ENCODE results near the gene CACNA1E.

Gene CACNA1E

DNA sequence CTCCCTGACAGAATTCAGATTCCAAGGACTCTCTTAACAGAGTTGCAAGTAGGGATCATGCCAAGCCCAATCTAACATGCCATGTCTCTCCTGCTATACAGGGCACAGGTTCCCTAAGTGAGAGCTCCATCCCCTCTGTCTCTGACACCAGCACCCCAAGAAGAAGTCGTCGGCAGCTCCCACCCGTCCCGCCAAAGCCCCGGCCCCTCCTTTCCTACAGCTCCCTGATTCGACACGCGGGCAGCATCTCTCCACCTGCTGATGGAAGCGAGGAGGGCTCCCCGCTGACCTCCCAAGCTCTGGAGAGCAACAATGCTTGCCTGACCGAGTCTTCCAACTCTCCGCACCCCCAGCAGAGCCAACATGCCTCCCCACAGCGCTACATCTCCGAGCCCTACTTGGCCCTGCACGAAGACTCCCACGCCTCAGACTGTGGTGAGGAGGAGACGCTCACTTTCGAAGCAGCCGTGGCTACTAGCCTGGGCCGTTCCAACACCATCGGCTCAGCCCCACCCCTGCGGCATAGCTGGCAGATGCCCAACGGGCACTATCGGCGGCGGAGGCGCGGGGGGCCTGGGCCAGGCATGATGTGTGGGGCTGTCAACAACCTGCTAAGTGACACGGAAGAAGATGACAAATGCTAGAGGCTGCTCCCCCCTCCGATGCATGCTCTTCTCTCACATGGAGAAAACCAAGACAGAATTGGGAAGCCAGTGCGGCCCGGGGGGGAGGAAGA lies 315.0 kb downstream of the CACNA1E start:
- H3K36me3 Mint-ChIP-seq (ENCODE audit: low read depth), result no peaks in the 10 kb centered on the region

DNA sequence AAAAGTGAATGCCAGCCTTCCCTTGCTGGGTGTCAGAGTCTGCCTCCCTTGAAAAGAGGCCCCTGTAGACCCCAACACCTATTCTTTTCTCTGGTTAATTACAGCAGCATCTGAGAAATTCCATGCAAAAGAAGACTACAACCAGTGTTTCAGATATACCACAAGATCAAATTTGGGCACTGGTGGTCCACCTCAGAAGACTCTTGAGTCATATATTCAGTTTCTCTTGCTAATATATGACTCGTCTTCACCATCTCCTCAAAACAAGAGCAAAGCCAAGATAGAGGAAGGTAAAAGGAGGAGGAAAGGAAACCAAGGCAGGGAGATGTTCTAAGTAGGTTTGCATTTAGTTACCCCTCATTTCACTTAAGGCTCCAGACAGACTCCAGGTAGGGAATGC lies 318.3 kb downstream of the CACNA1E start:
- Mint-ChIP-seq H3K9me3 (no peaks in the 10 kb centered on the region), H3K36me3 (ENCODE audit: low read depth) (no peaks in the 10 kb centered on the region), H3K27me3 (peaks cover 5% of the 10 kb centered on the region), H3K4me3 (no peak overlapping the region), H3K4me1 (peaks cover 6% of the 10 kb centered on the region), H3K27ac (no peak overlapping the region)
- DNase-seq (no peak), ATAC-seq (peak; percentile 49)

More for the DNA sequence above, 315.0 kb downstream of the CACNA1E start:
- Mint-ChIP-seq H3K27ac (no peak overlapping the region), H3K27me3 (peaks cover 5% of the 10 kb centered on the region), H3K4me3 (no peak overlapping the region), H3K4me1 (peaks cover 6% of the 10 kb centered on the region), H3K9me3 (no peaks in the 10 kb centered on the region)
- DNase-seq, result no peak
- ATAC-seq, result no peak

GRCh38 chr1:181802466-181802865 lies 319.1 kb downstream of the CACNA1E start:
- no peak overlapping the region for H3K4me3 Mint-ChIP-seq
- H3K36me3 Mint-ChIP-seq (ENCODE audit: low read depth), result no peaks in the 10 kb centered on the region
- DNase-seq (no peak), ATAC-seq (no peak)
- H3K27ac Mint-ChIP-seq, result no peak overlapping the region
- no peaks in the 10 kb centered on the region for H3K9me3 Mint-ChIP-seq
- H3K27me3 Mint-ChIP-seq, result peaks cover 9% of the 10 kb centered on the region
- H3K4me1 Mint-ChIP-seq, result peaks cover 6% of the 10 kb centered on the region

GRCh38 chr1:181803421-181803820 lies 320.1 kb downstream of the CACNA1E start:
- no peak overlapping the region for H3K27ac Mint-ChIP-seq
- ATAC-seq, result no peak
- H3K36me3 Mint-ChIP-seq (ENCODE audit: low read depth), result no peaks in the 10 kb centered on the region
- no peak overlapping the region for H3K4me3 Mint-ChIP-seq
- peaks cover 7% of the 10 kb centered on the region for H3K27me3 Mint-ChIP-seq
- H3K4me1 Mint-ChIP-seq, result peaks cover 6% of the 10 kb centered on the region
- no peaks in the 10 kb centered on the region for H3K9me3 Mint-ChIP-seq
- no peak for DNase-seq

- Mint-ChIP-seq H3K4me3 (no peak overlapping the region), H3K36me3 (ENCODE audit: low read depth) (no peaks in the 10 kb centered on the region), H3K27ac (no peak overlapping the region), H3K9me3 (no peaks in the 10 kb centered on the region), H3K27me3 (peaks cover 6% of the 10 kb centered on the region), H3K4me1 (peaks cover 6% of the 10 kb centered on the region)
- ATAC-seq (no peak), DNase-seq (no peak)
Measured at GRCh38 chr1:181804989-181805388, 321.7 kb downstream of the CACNA1E start.

DNA sequence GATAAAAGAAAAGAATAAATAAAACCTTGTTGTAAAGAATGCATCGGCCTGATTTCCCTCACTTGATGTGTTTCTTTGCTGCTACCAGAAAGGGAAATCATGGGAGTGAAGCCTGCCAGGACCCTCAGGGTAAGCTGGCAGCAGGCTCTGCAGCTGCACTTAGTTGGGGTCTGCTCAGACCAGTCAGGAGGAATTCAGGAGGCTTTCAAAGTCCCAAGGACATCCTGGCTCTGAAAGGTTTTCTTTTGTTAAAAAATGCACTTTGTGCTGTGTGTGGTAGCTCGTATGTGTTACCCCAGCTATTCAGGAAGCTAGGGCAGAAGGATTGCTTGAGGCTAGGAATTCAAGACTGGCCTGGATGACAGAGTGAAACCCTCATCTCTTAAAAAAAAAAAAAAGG lies 323.4 kb downstream of the CACNA1E start:
- DNase-seq, result no peak
- Mint-ChIP-seq H3K27me3 (peaks cover 6% of the 10 kb centered on the region), H3K9me3 (no peaks in the 10 kb centered on the region), H3K27ac (no peak overlapping the region), H3K4me1 (peaks cover 1% of the 10 kb centered on the region), H3K4me3 (no peak overlapping the region), H3K36me3 (ENCODE audit: low read depth) (no peaks in the 10 kb centered on the region)
- ATAC-seq, result no peak

GRCh38 chr1:181807251-181807650 lies 323.9 kb downstream of the CACNA1E start:
- DNase-seq (no peak), ATAC-seq (no peak)
- no peak overlapping the region for H3K27ac Mint-ChIP-seq
- no peak overlapping the region for H3K4me3 Mint-ChIP-seq
- H3K4me1 Mint-ChIP-seq, result no peaks in the 10 kb centered on the region
- H3K27me3 Mint-ChIP-seq, result peaks cover 6% of the 10 kb centered on the region
- H3K9me3 Mint-ChIP-seq, result no peaks in the 10 kb centered on the region
- H3K36me3 Mint-ChIP-seq (ENCODE audit: low read depth), result no peaks in the 10 kb centered on the region

DNA sequence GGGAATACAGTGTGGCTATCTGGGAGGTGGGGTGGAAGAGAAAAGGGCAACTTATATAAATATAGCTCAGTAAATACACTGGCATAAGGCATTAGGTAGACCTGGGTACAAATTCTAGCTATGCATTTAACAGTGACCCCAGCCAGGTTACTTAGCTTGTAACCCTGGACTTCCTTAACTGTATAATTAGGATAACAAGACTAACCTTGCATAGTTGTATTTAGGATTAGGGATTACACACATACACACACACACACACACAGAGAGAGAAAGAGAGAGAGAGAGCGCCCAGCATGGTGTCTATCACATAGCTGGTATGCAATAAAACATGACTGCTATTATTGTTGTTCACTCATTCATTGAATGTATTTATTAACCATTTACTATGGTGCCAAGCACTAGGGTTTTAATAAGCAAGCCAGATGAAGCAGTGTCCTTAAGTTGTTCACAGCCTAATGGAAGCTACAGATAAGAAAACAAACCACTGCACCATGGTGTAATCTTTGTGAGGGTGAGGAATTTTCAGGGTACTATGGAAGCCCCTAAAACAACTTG lies 326.8 kb downstream of the CACNA1E start:
- Mint-ChIP-seq H3K27ac (no peak overlapping the region), H3K27me3 (peaks cover 6% of the 10 kb centered on the region), H3K4me1 (no peaks in the 10 kb centered on the region), H3K4me3 (no peak overlapping the region), H3K9me3 (no peaks in the 10 kb centered on the region), H3K36me3 (ENCODE audit: low read depth) (no peaks in the 10 kb centered on the region)
- DNase-seq, result no peak
- no peak for ATAC-seq

DNA sequence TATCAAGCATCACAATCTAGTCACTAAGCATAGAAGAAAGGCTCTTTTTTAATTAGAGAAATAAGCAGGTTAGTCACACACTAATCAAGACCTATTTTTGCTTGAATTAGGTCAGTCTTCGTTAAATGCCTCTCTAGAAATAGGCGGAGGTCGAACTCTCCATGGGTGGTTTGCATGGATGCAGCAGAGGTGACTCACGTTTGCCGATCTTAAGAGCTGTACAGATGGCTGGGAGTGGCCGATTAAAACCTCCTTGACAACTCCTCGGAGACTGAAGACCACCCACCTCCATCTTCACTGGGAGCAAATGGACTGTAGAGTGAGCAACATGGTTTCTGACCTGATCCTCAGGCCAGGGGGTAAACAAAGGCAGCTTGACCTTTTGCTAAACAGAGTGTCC lies 328.9 kb downstream of the CACNA1E start:
- Mint-ChIP-seq H3K27ac (no peak overlapping the region), H3K4me3 (no peak overlapping the region), H3K36me3 (ENCODE audit: low read depth) (no peaks in the 10 kb centered on the region)

DNA sequence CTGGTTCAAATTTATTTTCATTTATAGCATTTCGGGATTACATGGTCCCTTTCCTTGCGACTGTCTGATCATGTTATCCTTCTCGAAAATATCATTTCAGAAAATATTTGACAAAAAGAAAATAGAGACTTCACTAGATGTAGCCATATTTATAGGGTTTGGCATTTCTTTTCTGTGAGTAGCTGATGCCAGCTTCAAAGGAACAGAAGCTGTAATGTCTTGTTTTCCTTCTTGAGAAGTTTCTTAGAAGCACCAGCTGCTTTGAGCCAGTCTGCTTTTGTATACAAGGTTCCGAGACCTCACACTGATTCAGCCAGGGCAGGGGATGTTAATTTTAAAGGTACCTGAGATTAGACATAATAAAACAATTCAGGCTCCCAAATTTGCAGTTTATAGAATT lies 329.9 kb downstream of the CACNA1E start:
- Mint-ChIP-seq H3K4me1 (no peaks in the 10 kb centered on the region), H3K9me3 (no peaks in the 10 kb centered on the region), H3K36me3 (ENCODE audit: low read depth) (no peaks in the 10 kb centered on the region), H3K27ac (no peak overlapping the region), H3K27me3 (no peaks in the 10 kb centered on the region), H3K4me3 (no peak overlapping the region)
- no peak for DNase-seq
- ATAC-seq, result no peak

More for the DNA sequence above, 328.9 kb downstream of the CACNA1E start:
- DNase-seq (no peak), ATAC-seq (no peak)
- Mint-ChIP-seq H3K4me1 (no peaks in the 10 kb centered on the region), H3K9me3 (no peaks in the 10 kb centered on the region), H3K27me3 (peaks cover 4% of the 10 kb centered on the region)

DNA sequence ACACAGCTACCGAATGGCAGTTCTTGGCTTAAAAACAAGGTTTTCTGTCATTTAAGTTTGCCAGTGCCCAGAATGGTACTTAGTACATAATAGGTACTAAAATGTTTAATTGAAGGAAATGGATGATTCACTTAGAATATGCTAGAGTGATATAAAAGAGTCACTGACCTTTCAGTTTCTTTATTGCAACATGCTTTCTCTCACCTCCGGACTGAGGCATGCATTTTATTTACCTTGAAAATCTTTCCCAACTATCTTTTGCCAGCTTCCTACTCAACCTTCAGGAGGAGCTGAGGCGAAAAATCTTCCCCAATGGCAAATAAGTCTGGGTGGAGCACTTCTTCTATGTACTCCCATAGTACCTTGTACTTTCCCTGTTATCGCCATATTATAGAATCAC lies 333.3 kb downstream of the CACNA1E start:
- Mint-ChIP-seq H3K4me3 (no peak overlapping the region), H3K27ac (no peak overlapping the region), H3K36me3 (ENCODE audit: low read depth) (no peaks in the 10 kb centered on the region), H3K4me1 (no peaks in the 10 kb centered on the region), H3K9me3 (no peaks in the 10 kb centered on the region), H3K27me3 (peaks cover 3% of the 10 kb centered on the region)
- DNase-seq (no peak), ATAC-seq (no peak)

DNA sequence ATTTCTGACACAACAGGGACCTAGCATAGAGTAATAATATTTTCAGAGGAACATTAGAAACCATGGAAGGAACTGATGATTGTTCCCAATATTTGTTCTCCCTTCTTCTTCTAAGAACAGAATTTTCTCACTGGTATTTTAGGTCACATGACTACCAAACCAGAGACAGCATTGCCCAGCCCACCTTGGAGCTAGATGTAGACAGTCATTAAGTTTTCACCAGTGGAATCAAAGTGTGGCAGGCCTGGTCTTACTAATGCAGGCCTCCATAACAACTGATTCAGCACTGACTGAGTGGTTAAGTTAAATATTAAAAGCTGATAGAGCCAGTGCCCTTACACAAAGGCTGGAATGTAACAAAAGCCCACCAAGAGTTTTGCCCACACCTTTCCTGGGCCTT lies 333.8 kb downstream of the CACNA1E start:
- no peaks in the 10 kb centered on the region for H3K36me3 Mint-ChIP-seq (ENCODE audit: low read depth)
- no peak overlapping the region for H3K4me3 Mint-ChIP-seq
- H3K9me3 Mint-ChIP-seq, result no peaks in the 10 kb centered on the region
- no peaks in the 10 kb centered on the region for H3K4me1 Mint-ChIP-seq
- H3K27ac Mint-ChIP-seq, result no peak overlapping the region
- DNase-seq (no peak), ATAC-seq (no peak)
- peaks cover 3% of the 10 kb centered on the region for H3K27me3 Mint-ChIP-seq

DNA sequence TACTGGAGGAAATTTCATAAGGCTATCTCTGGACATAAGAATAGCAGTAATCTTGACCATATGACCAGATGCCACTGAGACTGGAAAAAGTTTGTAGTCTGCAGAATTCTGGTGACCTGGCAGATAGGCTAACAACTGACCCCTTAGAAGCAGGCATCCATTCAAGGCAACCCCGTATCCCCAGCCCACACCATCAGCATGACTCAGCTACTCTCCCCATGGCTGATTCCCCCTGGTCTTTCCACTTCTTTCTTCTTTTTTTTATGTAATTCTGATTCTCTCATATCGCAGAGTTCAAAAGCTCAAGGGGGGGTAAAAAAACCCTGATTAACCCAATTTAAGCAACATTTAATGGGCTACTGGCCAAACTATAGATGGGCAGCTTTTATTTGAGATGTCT lies 335.1 kb downstream of the CACNA1E start:
- Mint-ChIP-seq H3K4me1 (no peaks in the 10 kb centered on the region), H3K9me3 (no peaks in the 10 kb centered on the region), H3K27ac (no peak overlapping the region), H3K27me3 (peaks cover 9% of the 10 kb centered on the region), H3K36me3 (ENCODE audit: low read depth) (no peaks in the 10 kb centered on the region), H3K4me3 (no peak overlapping the region)
- DNase-seq, result no peak
- ATAC-seq, result no peak

GRCh38 chr1:181818943-181819342 lies 335.6 kb downstream of the CACNA1E start:
- Mint-ChIP-seq H3K4me3 (no peak overlapping the region), H3K36me3 (ENCODE audit: low read depth) (no peaks in the 10 kb centered on the region), H3K4me1 (no peaks in the 10 kb centered on the region), H3K9me3 (no peaks in the 10 kb centered on the region), H3K27me3 (peaks cover 9% of the 10 kb centered on the region), H3K27ac (no peak overlapping the region)
- DNase-seq, result no peak
- ATAC-seq, result no peak

DNA sequence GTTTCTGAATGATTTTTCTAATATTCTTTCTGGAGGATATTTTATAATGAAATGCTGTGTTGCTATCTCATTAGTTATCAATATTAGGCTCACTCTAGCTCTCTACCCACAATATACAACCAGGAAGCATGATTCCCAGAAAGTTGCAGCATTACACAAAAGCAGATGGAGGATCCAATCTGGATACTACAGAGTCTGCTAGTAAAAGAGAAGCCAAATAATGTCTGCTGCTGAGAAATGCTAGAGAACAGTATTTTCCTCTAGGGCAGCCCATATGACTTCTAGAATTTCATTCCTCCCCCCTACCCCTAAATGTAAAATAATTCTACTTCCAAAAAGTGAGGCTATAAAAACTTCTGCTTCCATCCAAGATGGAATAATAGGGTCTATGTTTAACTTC lies 338.4 kb downstream of the CACNA1E start:
- Mint-ChIP-seq H3K9me3 (peaks cover 3% of the 10 kb centered on the region), H3K4me1 (no peaks in the 10 kb centered on the region), H3K27me3 (peaks cover 9% of the 10 kb centered on the region), H3K4me3 (no peak overlapping the region), H3K36me3 (ENCODE audit: low read depth) (no peaks in the 10 kb centered on the region), H3K27ac (no peak overlapping the region)
- DNase-seq (no peak), ATAC-seq (no peak)
